A549 (cell line): Measurements from ENCODE around the gene CORO2A. TPM values are rescaled to one million over a fixed set of nuclear protein-coding genes. Genes with fewer than 3 reads are reported as not detected.

ENCODE experiments used
- ATAC-seq, 2 experiments: fragments of 200-7000 bp in 1 of 2; fragments of >200 bp in 1 of 2; cut with Nextera tagmentation in 1 of 2; cut with Tn5 transposase in 1 of 2; 3 replicates each; pipeline versions ENCODE4 v1.8.0 to v1.9.1; 2018 to 2020; ENCODE audit warnings: mild to moderate bottlenecking in 1 of 2, moderate library complexity in 1 of 2
- CTCF ChIA-PET: fragments of 300-600 bp; sonication (Branson Sonifier 250); formaldehyde crosslinking; extraction: SDS; loops from one replicate; lab custom pipeline; 2021; ENCODE audit warnings: antibody characterized with exemption, inconsistent platforms; lab: Yijun Ruan, JAX
- POLR2A ChIA-PET: fragments of 350-600 bp; formaldehyde crosslinking; extraction: SDS; loops from one replicate; lab custom pipeline; 2021; ENCODE audit warnings: antibody characterized with exemption, inconsistent platforms; lab: Yijun Ruan, JAX
- DNase-seq, 2 experiments: peaks; one replicate each; pipeline versions ENCODE4 v3.0.0 to v3.0.0-alpha.2; 2011 to 2016; ENCODE audit warnings: low read depth in 1 of 2, low spot score in 1 of 2
- FAIRE-seq: peaks from 2 replicates; lab custom pipeline; 2011; peaks lifted over from hg19 to GRCh38; lab: Jason Lieb, UNC
- H3K27ac ChIP-seq, 2 experiments: fragments of >200 bp; sonication (Bioruptor Twin); formaldehyde crosslinking; 3 replicates each; pipeline ENCODE4 v1.5.1; 2016 to 2017
- H3K4me1 ChIP-seq: fragments of >200 bp; sonication (Bioruptor Twin); formaldehyde crosslinking; 3 replicates; pipeline ENCODE4 v1.6.1; 2016
- H3K4me2 ChIP-seq: fragments of >200 bp; sonication (Bioruptor Twin); formaldehyde crosslinking; 3 replicates; pipeline ENCODE4 v1.6.1; 2016
- H3K4me3 ChIP-seq: fragments of >200 bp; sonication (Bioruptor Twin); formaldehyde crosslinking; 3 replicates; pipeline ENCODE4 v1.5.1; 2016
- H3K9me3 ChIP-seq: fragments of >200 bp; sonication (Bioruptor Twin); formaldehyde crosslinking; 3 replicates; pipeline ENCODE4 v1.6.1; 2016
- CBX2 ChIP-seq: fragments of 200-600 bp; sonication (generic); IDR thresholded peaks from 2 replicates; pipeline ENCODE4 v1.6.1; 2016; ENCODE audit warnings: low read depth, mild to moderate bottlenecking, borderline replicate concordance
- E2F6 ChIP-seq: IDR thresholded peaks from 2 replicates; pipeline ENCODE4 v1.6.1; 2012; ENCODE audit warnings: low read depth, borderline replicate concordance
- EHMT2 ChIP-seq: fragments of 200-600 bp; sonication (generic); IDR thresholded peaks from 2 replicates; pipeline ENCODE4 v1.6.1; 2016; ENCODE audit warnings: antibody characterized with exemption, low read depth, mild to moderate bottlenecking, moderate library complexity
- ESRRA ChIP-seq: fragments of 150-350 bp; IDR thresholded peaks from 2 replicates; pipeline ENCODE4 v1.6.1; 2014; ENCODE audit warnings: mild to moderate bottlenecking, low read length, borderline replicate concordance
- FOSB ChIP-seq: fragments of 250-450 bp; sonication (Bioruptor Pico); IDR thresholded peaks from 2 replicates; pipeline ENCODE4 v1.5.0; 2020; ENCODE audit warnings: mild to moderate bottlenecking, moderate library complexity
- FOSL2 ChIP-seq, 2 experiments: fragments of 450-650 bp in 1 of 2; fragments of >200 bp in 1 of 2; sonication (Bioruptor Twin) in 1 of 2; formaldehyde crosslinking; IDR thresholded peaks; 2 replicates each; pipeline versions ENCODE4 v1.5.0 to v1.6.1; 2016 to 2020; ENCODE audit warnings: mild to moderate bottlenecking in 1 of 2, moderate library complexity in 1 of 2
- GATA3 ChIP-seq: IDR thresholded peaks from 2 replicates; pipeline ENCODE4 v1.6.1; 2012; ENCODE audit warnings: borderline replicate concordance
- HOXB5 ChIP-seq: fragments of 250-450 bp; sonication (Bioruptor Pico); IDR thresholded peaks from 2 replicates; pipeline ENCODE4 v1.5.0; 2020; ENCODE audit warnings: mild to moderate bottlenecking, moderate library complexity
- JUNB ChIP-seq: fragments of >200 bp; sonication (Bioruptor Twin); formaldehyde crosslinking; IDR thresholded peaks from 2 replicates; pipeline ENCODE4 v1.6.1; 2016
- KDM5A ChIP-seq: fragments of 200-600 bp; sonication (generic); IDR thresholded peaks from 2 replicates; pipeline ENCODE4 v1.6.1; 2016; ENCODE audit warnings: antibody characterized with exemption, mild to moderate bottlenecking
- MAX ChIP-seq: IDR thresholded peaks from 2 replicates; pipeline ENCODE4 v1.6.1; 2012
- NR3C1 ChIP-seq: fragments of >200 bp; sonication (Bioruptor Twin); formaldehyde crosslinking; IDR thresholded peaks from 3 replicates; pipeline ENCODE4 v1.6.1; 2017
- PBX3 ChIP-seq: IDR thresholded peaks from 2 replicates; pipeline ENCODE4 v1.6.1; 2012
- POLR2AphosphoS2 ChIP-seq: conservative IDR thresholded peaks from 2 replicates; pipeline ENCODE4 v1.6.1; 2012; ENCODE audit warnings: low read length, improper control_type of control experiment, inconsistent platforms
- RAD21 ChIP-seq, 2 experiments: fragments of >200 bp in 1 of 2; sonication (Bioruptor Twin) in 1 of 2; formaldehyde crosslinking in 1 of 2; IDR thresholded peaks in 1 of 2; conservative IDR thresholded peaks in 1 of 2; 2 replicates in 1 of 2; 3 replicates in 1 of 2; pipeline ENCODE4 v1.6.1; 2012 to 2018; ENCODE audit warnings: inconsistent platforms in 1 of 2
- RCOR1 ChIP-seq: fragments of 150-350 bp; IDR thresholded peaks from 2 replicates; pipeline ENCODE4 v1.6.1; 2014; ENCODE audit warnings: antibody characterized with exemption, low read length, low read depth
- REST ChIP-seq: fragments of 200-600 bp; sonication (generic); IDR thresholded peaks from 2 replicates; pipeline ENCODE4 v1.6.1; 2016; ENCODE audit warnings: antibody characterized with exemption, mild to moderate bottlenecking, moderate library complexity
- TP53 ChIP-seq: fragments of 250-450 bp; sonication (Bioruptor Pico); IDR thresholded peaks from 2 replicates; pipeline ENCODE4 v1.5.0; 2021; ENCODE audit warnings: mild to moderate bottlenecking, moderate library complexity
- ZC3H11A ChIP-seq: fragments of 450-650 bp; IDR thresholded peaks from 2 replicates; pipeline ENCODE4 v1.6.1; 2014; ENCODE audit warnings: antibody characterized with exemption, mild to moderate bottlenecking
- WGBS: methylation state at CpG from one replicate; pipeline ENCODE4 v1.1.6; 2017; ENCODE audit errors: missing lambda C conversion rate; 5-methylcytosine and 5-hydroxymethylcytosine counted together
- polyA plus RNA-seq, 4 experiments: library from polyadenylated mRNA; depleted of rRNA in 3 of 4; stranded (reverse); fragments of >200 nt; fragmentation: RNase III in 1 of 4; extraction: RNeasy Plus Mini Kit Qiagen cat#74134 plus additional on column Dnase treatment in 1 of 4; gene quantifications; 2 replicates in 3 of 4; 3 replicates in 1 of 4; pipeline ENCODE4 v1.2.3, GENCODE V29; 2011 to 2017
- TF ChIP-seq, protein P1 (sequence below): fragments of 450-650 bp; IDR thresholded peaks from 2 replicates; pipeline ENCODE4 v1.6.1; 2014; ENCODE audit warnings: antibody characterized with exemption
- TF ChIP-seq, protein P2 (sequence below): fragments of >200 bp; sonication (Bioruptor Twin); formaldehyde crosslinking; IDR thresholded peaks from 2 replicates; pipeline ENCODE4 v1.6.1; 2016

CORO2A gene
- polyA plus RNA-seq, 2 of the 4 experiments (the other 2 are of a cell fraction) = 0.49 to 2.0 TPM

DNA sequence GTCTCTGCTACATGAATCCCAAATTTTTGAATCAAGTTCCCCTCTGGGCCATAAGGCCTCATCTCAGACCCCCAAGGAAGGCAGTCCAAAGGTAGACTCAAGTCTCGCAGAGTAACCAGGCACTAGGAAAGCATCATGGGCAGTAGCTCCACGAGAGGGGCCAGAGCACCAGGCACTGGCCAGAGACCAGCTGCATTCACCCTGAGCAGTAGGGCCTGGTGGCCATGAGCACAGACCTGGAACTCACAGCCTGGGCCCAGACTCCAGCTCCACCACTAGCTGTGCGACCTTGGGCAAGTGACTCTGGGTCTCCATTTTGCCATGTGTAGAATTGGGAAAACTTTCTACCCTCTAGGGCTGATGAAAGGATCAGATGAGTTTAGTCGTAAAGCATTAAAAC is 107.4 kb downstream of the CORO2A start:
- H3K9me3 ChIP-seq = no peaks in the 10 kb centered on the region
- H3K4me1 ChIP-seq = peaks cover 18% of the 10 kb centered on the region
- H3K27ac ChIP-seq = no peak overlapping the region
- TF ChIP-seq HOXB5 (CRISPR knock-in tag) (no peak), FOSL2 (IDR thresholded peaks at IDR 0.05) (no peak), FOSL2 (CRISPR knock-in tag; IDR thresholded peaks at IDR 0.05) (no peak), CBX2 (no peak), RAD21 (conservative IDR thresholded peaks at IDR 0.05 in 1 of 2, IDR thresholded peaks at IDR 0.05 in 1 of 2) (no peak), E2F6 (no peak), ZC3H11A (no peak)
- 96% methylated on average over 3 of the region's 4 CpGs for WGBS
- H3K4me3 ChIP-seq = no peak overlapping the region
- FAIRE-seq = no peak
- no peak for ATAC-seq
- CTCF ChIA-PET = interaction anchor here (1.0 to 1.6 kb wide), 8 partner anchors 8 to 178 kb away, joined by 3 to 8 read pairs (median 4); partner anchors contain the start of gene CORO2A
- no peak for DNase-seq
- no peak overlapping the region for H3K4me2 ChIP-seq
- POLR2A ChIA-PET = interaction anchor here (1.5 kb wide), 2 partner anchors 29 to 170 kb away, joined by 4 read pairs; partner anchors contain the start of genes NANS and TBC1D2

GRCh38 chr9:98084396-98084795 is 108.0 kb downstream of the CORO2A start:
- Histone ChIP-seq H3K4me2 (no peak overlapping the region), H3K27ac (no peak overlapping the region), H3K4me1 (peaks cover 18% of the 10 kb centered on the region), H3K9me3 (no peaks in the 10 kb centered on the region), H3K4me3 (no peak overlapping the region)
- CTCF ChIA-PET = interaction anchor here (1.0 to 1.6 kb wide), 8 partner anchors 9 to 179 kb away, joined by 3 to 8 read pairs (median 4); partner anchors contain the start of gene CORO2A
- POLR2A ChIA-PET = interaction anchor here (1.5 kb wide), 2 partner anchors 28 to 171 kb away, joined by 4 read pairs; partner anchors contain the start of genes NANS and TBC1D2
- WGBS = 98% methylated on average over 3 of the region's 3 CpGs
- FAIRE-seq (no peak), ATAC-seq (no peak), DNase-seq (no peak)
- TF ChIP-seq TP53 (no peak), KDM5A (no peak), RCOR1 (no peak), JUNB (no peak), ESRRA (no peak), POLR2AphosphoS2 (no peak), REST (no peak), NR3C1 (no peak), FOSB (CRISPR knock-in tag) (no peak), HOXB5 (CRISPR knock-in tag) (no peak), PBX3 (no peak), MAX (no peak), GATA3 (no peak), EHMT2 (no peak)
- TF ChIP-seq, protein P1, sequence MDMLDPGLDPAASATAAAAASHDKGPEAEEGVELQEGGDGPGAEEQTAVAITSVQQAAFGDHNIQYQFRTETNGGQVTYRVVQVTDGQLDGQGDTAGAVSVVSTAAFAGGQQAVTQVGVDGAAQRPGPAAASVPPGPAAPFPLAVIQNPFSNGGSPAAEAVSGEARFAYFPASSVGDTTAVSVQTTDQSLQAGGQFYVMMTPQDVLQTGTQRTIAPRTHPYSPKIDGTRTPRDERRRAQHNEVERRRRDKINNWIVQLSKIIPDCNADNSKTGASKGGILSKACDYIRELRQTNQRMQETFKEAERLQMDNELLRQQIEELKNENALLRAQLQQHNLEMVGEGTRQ = no peak
- TF ChIP-seq, protein P2, sequence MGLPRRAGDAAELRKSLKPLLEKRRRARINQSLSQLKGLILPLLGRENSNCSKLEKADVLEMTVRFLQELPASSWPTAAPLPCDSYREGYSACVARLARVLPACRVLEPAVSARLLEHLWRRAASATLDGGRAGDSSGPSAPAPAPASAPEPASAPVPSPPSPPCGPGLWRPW = no peak
